Mucosa of gallbladder (tissue), 1 donor: Measurements from ENCODE around the gene PODN. TPM values are rescaled to one million over a fixed set of nuclear protein-coding genes. Genes with fewer than 3 reads are reported as not detected.
A peak's percentile ranks its signal among the peaks of the same experiment; 100 is the strongest.

Source experiments
- DNase-seq: peaks from one replicate; pipeline ENCODE4 v3.0.0-alpha.2; 2020; ENCODE audit warnings: low spot score
- total RNA-seq: library from RNA; stranded (reverse); gene quantifications from one replicate; pipeline ENCODE4 v1.2.1, GENCODE V29; 2021
- donor health status: DM: no; HTN: no; CAD: no.

The PODN gene
- total RNA-seq, 1 donor from 2014 or later, result 250 TPM

DNA sequence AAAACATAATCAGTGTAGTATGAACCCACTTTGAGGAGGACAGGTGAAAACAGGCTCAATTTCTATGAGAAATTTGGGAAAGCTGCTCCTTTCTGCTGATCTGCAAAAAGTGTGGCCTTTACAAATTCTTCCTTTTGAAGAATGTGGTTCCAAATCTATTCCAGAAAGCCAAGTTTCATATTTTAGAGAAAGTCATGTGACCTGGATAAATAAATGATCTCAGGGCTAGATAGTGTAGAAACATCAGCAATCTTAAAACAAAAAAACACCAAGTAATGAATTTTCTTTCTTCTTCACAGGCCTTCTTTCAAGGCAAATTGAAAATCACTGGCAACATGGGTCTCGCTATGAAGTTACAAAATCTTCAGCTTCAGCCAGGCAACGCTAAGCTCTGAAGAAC lies 11.7 kb upstream of the PODN start:
- DNase-seq, result no peak

DNA sequence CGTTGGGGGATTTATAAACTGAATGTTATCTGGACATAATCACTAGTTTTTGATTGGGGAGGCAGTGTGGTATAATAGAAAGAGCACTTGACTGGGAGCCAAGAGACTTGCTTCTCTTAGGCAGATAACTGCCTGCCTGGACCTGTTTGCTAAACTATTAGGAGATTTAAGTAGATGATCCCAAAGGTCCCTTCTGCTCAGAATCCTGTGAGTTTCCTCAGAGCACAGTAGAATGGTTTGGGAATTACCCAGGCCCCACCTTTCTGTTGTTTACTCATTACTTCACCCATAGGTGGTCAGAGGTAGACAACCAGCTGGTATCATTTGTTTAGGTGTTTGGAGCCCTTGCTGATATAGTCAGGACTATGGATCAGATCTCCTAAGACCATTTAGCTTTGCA lies 10.3 kb upstream of the PODN start:
- no peak for DNase-seq

DNA sequence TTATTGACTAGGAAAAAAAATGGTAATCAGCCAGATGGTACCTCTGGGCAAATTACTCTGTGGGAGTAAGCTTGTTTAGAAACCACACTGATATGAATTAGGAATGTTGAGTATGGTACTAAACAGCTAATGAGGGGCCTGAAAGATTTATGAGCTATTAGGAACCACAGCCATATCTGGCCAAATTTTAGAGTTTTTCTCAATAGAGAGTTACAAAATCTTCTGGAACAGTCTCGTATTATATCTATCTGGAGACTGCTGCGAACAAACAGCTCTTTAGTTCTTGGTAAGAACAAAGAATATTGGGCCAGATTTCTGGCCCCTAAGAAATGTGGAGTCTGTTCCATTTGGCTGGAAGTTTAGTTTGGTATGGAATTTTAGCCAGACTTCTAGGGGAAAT lies 4.9 kb upstream of the PODN start:
- no peak for DNase-seq

- no peak for DNase-seq
Measured at GRCh38 chr1:53060579-53060978, 1.4 kb upstream of the PODN start.

- no peak for DNase-seq
Measured at GRCh38 chr1:53061123-53061858, 722 bp upstream of the PODN start.

GRCh38 chr1:53062708-53063591 lies 937 bp downstream of the PODN start:
- DNase-seq, result no peak

- DNase-seq, result no peak
Measured at GRCh38 chr1:53063744-53064515, 1.9 kb downstream of the PODN start.

DNA sequence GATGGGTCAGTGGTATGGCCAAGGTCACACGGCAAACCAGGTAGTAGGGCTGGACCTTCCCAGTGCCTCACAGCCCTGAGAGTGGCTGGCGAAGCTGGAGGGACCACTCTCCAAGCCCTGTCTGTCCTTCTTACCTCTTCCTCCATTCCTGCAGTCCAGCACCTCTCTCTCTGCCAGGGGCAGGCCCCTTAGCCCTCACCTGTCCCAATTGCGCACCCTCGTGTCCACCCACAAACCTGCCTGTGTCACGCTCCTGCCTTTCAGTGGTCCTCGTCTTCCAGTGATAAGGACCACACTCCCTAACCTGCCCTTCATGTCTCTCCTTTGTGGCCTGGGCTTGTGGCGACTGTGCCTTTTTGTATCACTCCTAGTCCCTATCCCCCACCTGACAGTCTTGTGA lies 3.4 kb downstream of the PODN start:
- peak; percentile 6 for DNase-seq

DNA sequence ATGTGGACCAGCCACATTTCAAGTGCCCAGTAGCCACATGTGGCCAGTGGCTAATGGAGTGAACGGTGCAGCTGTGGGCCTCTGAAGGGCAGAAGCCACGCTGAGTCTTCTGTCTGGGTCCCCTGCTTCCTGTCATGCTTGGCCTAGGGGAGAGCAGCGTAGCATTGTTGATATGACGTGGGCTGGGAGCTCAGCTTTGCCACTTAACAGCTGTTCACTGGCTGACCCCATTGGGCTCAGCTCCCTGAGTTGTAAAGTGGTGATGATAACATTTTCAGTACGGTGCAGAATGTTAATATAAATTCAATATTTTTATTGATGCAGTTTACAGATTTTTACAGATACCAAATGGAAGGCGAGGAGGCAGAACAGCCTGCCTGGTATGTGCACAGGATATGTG lies 4.5 kb downstream of the PODN start:
- peak; percentile 10 for DNase-seq

DNA sequence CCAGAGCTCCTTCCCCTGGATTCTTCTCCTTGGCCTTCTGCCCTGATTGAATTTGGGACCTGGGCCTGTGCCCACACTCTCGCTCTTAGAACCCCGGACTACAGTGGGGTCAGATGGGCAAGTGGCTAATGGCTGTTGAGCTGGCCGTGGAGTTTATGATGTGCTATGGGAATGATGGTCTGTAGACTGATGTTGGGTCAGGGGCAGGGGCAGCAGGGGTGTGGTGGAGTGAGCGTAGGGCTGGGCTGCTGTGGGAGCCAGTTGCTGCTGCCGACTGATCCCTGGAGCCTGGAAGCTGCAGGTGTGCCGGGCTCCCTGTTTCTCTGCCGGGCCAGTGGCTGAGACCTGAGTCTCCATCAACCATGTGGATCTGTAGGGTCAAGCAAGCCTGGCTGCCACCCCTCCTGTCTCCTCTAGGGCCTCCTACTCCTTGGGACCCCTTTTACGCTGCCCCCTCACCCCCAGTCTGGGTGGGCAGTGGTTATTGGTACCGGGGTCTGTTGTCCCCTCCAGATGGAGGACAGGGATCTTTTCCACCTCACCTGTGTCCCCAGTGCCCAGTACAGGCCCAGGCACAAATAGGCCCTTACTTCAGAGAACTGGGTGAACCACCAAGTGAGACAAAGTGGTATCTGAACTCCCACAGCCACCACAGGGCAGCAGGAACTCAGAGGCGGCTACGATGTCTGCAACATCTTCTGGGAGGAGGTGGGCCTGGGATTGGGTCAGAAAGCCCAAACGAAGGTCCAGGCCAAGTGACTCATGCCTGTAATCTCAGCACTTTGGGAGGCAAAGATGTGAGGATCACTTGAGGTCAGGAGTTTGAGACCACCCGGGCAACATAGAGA lies 5.1 kb downstream of the PODN start:
- peak; percentile 7 for DNase-seq

DNA sequence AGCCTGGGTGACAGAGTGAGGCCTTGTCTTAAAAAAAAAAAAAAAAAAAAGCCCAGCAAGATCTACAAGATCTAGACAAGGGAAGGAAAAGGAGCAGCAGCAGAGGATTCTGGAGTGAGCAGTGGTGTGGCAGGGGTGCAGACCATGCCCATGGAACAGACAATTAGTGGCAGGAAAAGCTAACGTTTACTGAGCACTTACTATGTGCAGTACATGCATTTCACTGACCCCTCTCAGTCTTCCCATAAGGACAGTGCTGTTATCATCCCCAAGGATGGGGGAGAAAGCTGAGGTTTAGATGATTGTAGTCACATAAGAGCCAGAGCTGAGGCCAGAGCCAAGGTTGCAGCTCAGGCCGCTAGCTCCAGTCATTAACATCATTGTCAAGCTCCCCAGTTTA lies 5.9 kb downstream of the PODN start:
- no peak for DNase-seq

DNA sequence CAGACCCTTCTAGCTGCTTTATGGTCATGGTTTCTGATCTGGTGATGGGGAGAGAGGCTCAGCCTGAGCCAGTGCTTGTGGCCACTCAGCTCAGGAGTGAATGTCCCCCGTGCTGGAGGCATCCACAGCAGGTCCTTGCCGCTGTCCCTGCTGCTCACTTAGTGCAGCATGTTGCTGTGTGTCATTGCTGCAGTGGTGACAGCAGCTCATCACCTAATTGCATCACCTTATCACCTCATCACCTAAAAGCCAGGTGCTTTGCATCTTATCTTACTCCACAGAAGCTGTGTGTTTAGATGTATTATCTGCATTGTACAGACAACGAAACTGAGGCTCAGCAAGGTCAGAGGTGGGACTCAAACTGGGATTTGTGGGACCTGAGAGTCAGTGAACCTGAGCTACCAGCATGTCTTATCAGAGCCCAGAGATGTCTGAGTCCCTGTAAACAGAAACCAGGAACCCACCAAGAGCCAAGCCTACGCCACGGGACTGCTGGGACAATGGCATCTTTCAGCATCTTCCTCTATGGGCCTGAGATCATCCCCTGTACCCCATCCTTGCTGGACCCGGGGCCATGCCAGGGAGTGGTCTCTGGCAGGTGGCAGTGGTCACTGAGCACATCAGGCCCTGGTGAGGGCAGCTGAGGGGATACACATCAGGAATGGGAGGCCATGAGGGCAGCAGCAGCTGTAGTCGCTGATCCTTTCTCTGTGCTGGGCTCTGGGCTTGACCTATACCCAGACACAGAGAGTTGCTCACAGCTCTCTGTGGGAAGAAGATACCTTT lies 6.5 kb downstream of the PODN start:
- DNase-seq, result no peak

- no peak for DNase-seq
Measured at GRCh38 chr1:53069265-53069662, 7.3 kb downstream of the PODN start.

- DNase-seq, result no peak
Measured at GRCh38 chr1:53069663-53070327, 7.8 kb downstream of the PODN start.

GRCh38 chr1:53070621-53071020 lies 8.6 kb downstream of the PODN start:
- DNase-seq, result no peak

GRCh38 chr1:53071167-53071865 lies 9.3 kb downstream of the PODN start:
- DNase-seq, result no peak

DNA sequence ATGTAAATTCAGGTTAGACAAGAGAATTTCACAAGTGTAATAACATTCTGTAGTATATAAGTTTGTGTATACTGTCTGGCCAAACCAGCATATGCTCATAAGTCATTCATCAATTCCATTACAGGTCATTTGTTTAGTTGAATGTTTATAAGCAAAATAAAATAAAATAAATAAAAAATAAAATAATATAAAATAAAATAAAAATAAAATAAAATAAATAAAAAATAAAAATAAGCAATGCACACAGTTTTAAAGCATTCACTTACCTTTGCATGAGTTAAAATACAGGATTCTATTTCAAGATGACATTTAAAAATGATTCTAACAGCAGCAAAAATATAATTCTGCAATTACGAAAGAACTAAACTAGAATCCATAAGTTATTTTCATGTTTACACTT lies 9.9 kb downstream of the PODN start:
- no peak for DNase-seq

- no peak for DNase-seq
Measured at GRCh38 chr1:53073287-53073686, 11.3 kb downstream of the PODN start.

GRCh38 chr1:53073868-53074311 lies 11.9 kb downstream of the PODN start:
- no peak for DNase-seq
